ENCODE results near the gene AKAP6. TPM values are rescaled to one million over a fixed set of nuclear protein-coding genes. Genes with fewer than 3 reads are reported as not detected.

The AKAP6 gene
- total and polyA plus RNA-seq, 2 of the 8 experiments (the other 6 are each of a cell fraction or from before 2014, with no cell fraction given) = 0.09 to 0.89 TPM

DNA sequence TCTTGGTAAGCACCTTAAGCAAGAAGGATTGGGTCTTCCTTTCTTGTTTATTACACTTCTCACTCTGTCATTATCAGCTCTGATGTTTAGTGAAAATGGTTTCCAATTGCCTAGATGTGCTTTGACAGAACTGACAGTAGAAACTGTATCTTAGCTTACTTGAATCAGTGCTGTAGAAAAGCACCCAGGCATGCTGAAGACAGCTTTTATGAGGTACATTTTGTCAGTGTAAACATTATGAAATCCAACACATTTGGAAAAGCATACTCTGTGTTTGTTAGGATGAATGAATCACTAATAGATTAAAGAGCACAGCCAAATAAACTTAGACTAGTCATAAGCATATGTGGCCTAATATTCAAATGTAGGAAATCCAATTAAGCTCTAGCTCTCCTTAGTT lies 319.3 kb downstream of the AKAP6 start:
- H3K23ac ChIP-seq (ENCODE audit: insufficient read length) = peak overlapping the region; percentile 87
- no peak overlapping the region for H3K4me3 ChIP-seq (ENCODE audit: extremely low read depth in 1 of 4, insufficient read depth in 2 of 4, low read depth in 3 of 4, low read length in 4 of 4)
- DNase-seq (ENCODE audit: low read depth in 1 of 2, low spot score in 2 of 2) = no peak
- no peak overlapping the region for H2AK5ac ChIP-seq (ENCODE audit: low read depth, low read length)
- H2AFZ ChIP-seq (ENCODE audit: low read length) = no peak overlapping the region
- H3K9ac ChIP-seq (replicated peaks in 1 of 4; ENCODE audit: extremely low read depth in 1 of 4, low read depth in 3 of 4, low read length in 3 of 4) = no peak overlapping the region
- H3K18ac ChIP-seq (ENCODE audit: extremely low read depth, low read length) = no peak overlapping the region
- H2BK12ac ChIP-seq (ENCODE audit: low read depth, low read length) = no peak overlapping the region
- TF ChIP-seq RAD21 (IDR thresholded peaks at IDR 0.05 in 1 of 2, conservative IDR thresholded peaks at IDR 0.05 in 1 of 2; ENCODE audit: low read depth in 2 of 2, low read length in 2 of 2) (no peak), SUZ12 (IDR thresholded peaks at IDR 0.05; ENCODE audit: low read length) (no peak)
- H3K27ac ChIP-seq (ENCODE audit: low read depth, low read length) = no peak overlapping the region
- no peaks in the 10 kb centered on the region for H3K9me3 ChIP-seq (ENCODE audit: insufficient read depth in 2 of 2, low read depth in 1 of 2, low read length in 1 of 2)
- H2BK20ac ChIP-seq (ENCODE audit: low read length) = no peak overlapping the region
- no peak overlapping the region for H3K56ac ChIP-seq (replicated peaks; ENCODE audit: insufficient read length, low read depth, low read length)
- H3K23me2 ChIP-seq (ENCODE audit: low read depth, low read length) = no peaks in the 10 kb centered on the region
- H3K4me1 ChIP-seq (replicated peaks in 1 of 4; ENCODE audit: control insufficient read depth in 3 of 4, insufficient read depth in 4 of 4, low read length in 3 of 4) = no peaks in the 10 kb centered on the region
- no peak overlapping the region for H2BK5ac ChIP-seq (ENCODE audit: low read depth, low read length)
- FAIRE-seq = no peak
- H4K8ac ChIP-seq (ENCODE audit: extremely low read depth, insufficient read depth, low read length) = no peak overlapping the region
- H2BK15ac ChIP-seq (ENCODE audit: low read length) = no peak overlapping the region
- no peaks in the 10 kb centered on the region for H3K36me3 ChIP-seq (ENCODE audit: control insufficient read depth in 2 of 4, insufficient read depth in 4 of 4, low read length in 3 of 4)
- no peak overlapping the region for H4K91ac ChIP-seq (replicated peaks; ENCODE audit: insufficient read length, low read length)
- no peaks in the 10 kb centered on the region for H3K79me1 ChIP-seq (ENCODE audit: low read depth, low read length)
- H3K79me2 ChIP-seq (ENCODE audit: control insufficient read depth in 1 of 2, insufficient read depth in 2 of 2, low read length in 2 of 2) = no peaks in the 10 kb centered on the region
- no peak overlapping the region for H2BK120ac ChIP-seq (replicated peaks; ENCODE audit: low read depth, low read length)
- POLR2A ChIA-PET (ENCODE audit: partially characterized antibody) = no interaction called here
- no peak overlapping the region for H3K4ac ChIP-seq (replicated peaks; ENCODE audit: insufficient read length, low read depth, low read length)
- no peak overlapping the region for H4K5ac ChIP-seq (ENCODE audit: insufficient read length, low read depth, low read length)
- no peaks in the 10 kb centered on the region for H4K20me1 ChIP-seq (replicated peaks in 1 of 2; ENCODE audit: control insufficient read depth in 1 of 2, insufficient read depth in 2 of 2, low read length in 2 of 2)
- no peaks in the 10 kb centered on the region for H3K27me3 ChIP-seq (replicated peaks in 1 of 4; ENCODE audit: control insufficient read depth in 3 of 4, extremely low read depth in 1 of 4, insufficient read depth in 3 of 4, low read length in 3 of 4)
- CTCF ChIA-PET (ENCODE audit: partially characterized antibody) = interaction anchor here (1.1 kb wide), 1 partner anchor 64 kb away, joined by 3 read pairs; no protein-coding TSS in a partner anchor
- H3K4me2 ChIP-seq (ENCODE audit: insufficient read depth in 1 of 2, low read depth in 2 of 2, low read length in 2 of 2) = no peak overlapping the region
- no peak overlapping the region for H3K14ac ChIP-seq (ENCODE audit: insufficient read length)
